Caco-2 (cell line): ENCODE measurements around the gene DCXR. TPM values are rescaled to one million over a fixed set of nuclear protein-coding genes. Genes with fewer than 3 reads are reported as not detected.

Source experiments
- BruUV-seq: library from RNA; stranded (reverse); fragments of 400-500 nt; replicated peaks from 2 replicates; lab custom pipeline; 2021; lab: Mats Ljungman, UMichigan
- CTCF ChIA-PET: fragments of 300-600 bp; sonication (Branson Sonifier 250); formaldehyde crosslinking; loops from one replicate; lab custom pipeline; 2022; ENCODE audit warnings: antibody characterized with exemption; lab: Charles Lee
- POLR2A ChIA-PET: fragments of 300-600 bp; sonication (Branson Sonifier 250); formaldehyde crosslinking; loops from one replicate; lab custom pipeline; 2022; ENCODE audit warnings: antibody characterized with exemption; lab: Charles Lee
- DNase-seq, 2 experiments: peaks; one replicate each; pipeline versions ENCODE4 v3.0.0 to v3.0.0-alpha.2; 2020 to 2022
- H3K27me3 ChIP-seq: replicated peaks from 2 replicates; pipeline ENCODE4 v1.6.0; 2011; ENCODE audit warnings: low read length; ENCODE audit not compliant: control insufficient read depth, insufficient read depth
- H3K36me3 ChIP-seq: 2 replicates; pipeline ENCODE4 v1.5.1; 2011; ENCODE audit warnings: low read length; ENCODE audit not compliant: control insufficient read depth, insufficient read depth
- H3K4me1 ChIP-seq: fragments of 250-450 bp; sonication (Bioruptor Pico); 2 replicates; pipeline ENCODE4 v1.5.1; 2020; ENCODE audit warnings: mild to moderate bottlenecking
- H3K4me3 ChIP-seq: 2 replicates; pipeline ENCODE4 v1.5.1; 2011; ENCODE audit warnings: low read depth, mild to moderate bottlenecking, control low read depth, low read length
- H3K9me3 ChIP-seq: fragments of 250-450 bp; sonication (Bioruptor Pico); 2 replicates; pipeline ENCODE4 v1.5.1; 2020; ENCODE audit warnings: mild to moderate bottlenecking, moderate library complexity
- H3K27ac Mint-ChIP-seq: one replicate; pipeline ENCODE4 v1.8.0; 2022; ENCODE audit warnings: mixed read lengths; ENCODE audit not compliant: unreplicated experiment
- H3K27me3 Mint-ChIP-seq: one replicate; pipeline ENCODE4 v1.8.0; 2022; ENCODE audit warnings: mixed read lengths; ENCODE audit not compliant: insufficient read depth, unreplicated experiment
- H3K36me3 Mint-ChIP-seq: one replicate; pipeline ENCODE4 v1.8.0; 2022; ENCODE audit warnings: mild to moderate bottlenecking, mixed read lengths; ENCODE audit not compliant: insufficient read depth, unreplicated experiment
- H3K4me1 Mint-ChIP-seq: one replicate; pipeline ENCODE4 v1.8.0; 2022; ENCODE audit warnings: low read depth, mixed read lengths; ENCODE audit not compliant: unreplicated experiment
- H3K4me3 Mint-ChIP-seq: one replicate; pipeline ENCODE4 v1.8.0; 2022; ENCODE audit warnings: mild to moderate bottlenecking, moderate library complexity, mixed read lengths; ENCODE audit not compliant: unreplicated experiment
- H3K9me3 Mint-ChIP-seq: one replicate; pipeline ENCODE4 v1.8.0; 2022; ENCODE audit warnings: mixed read lengths; ENCODE audit not compliant: unreplicated experiment
- CTCF ChIP-seq, 2 experiments: fragments of 200-600 bp in 1 of 2; IDR thresholded peaks; 1 replicate in 1 of 2; 2 replicates in 1 of 2; pipeline versions ENCODE4 v1.5.1 to v1.8.0; 2011 to 2022; ENCODE audit warnings: antibody characterized with exemption in 1 of 2, control low read depth in 1 of 2, inconsistent platforms in 1 of 2, low read depth in 1 of 2, low read length in 1 of 2, mild to moderate bottlenecking in 1 of 2, moderate library complexity in 1 of 2; ENCODE audit not compliant: insufficient read depth in 1 of 2, severe bottlenecking in 1 of 2, unreplicated experiment in 1 of 2
- intact Hi-C: fragments of 100-400 bp; cut with micrococcal nuclease; formaldehyde crosslinking; loops from one replicate; pipeline ENCODE4 v1.10.0; 2022; ENCODE audit not compliant: unreplicated experiment
- total RNA-seq: library from RNA; stranded (reverse); gene quantifications from 2 replicates; pipeline ENCODE4 v1.2.3, GENCODE V29; 2022

DCXR gene
- total RNA-seq, 1 experiment from 2014 or later, result 197 TPM

GRCh38 chr17:82035956-82036633 is 1.4 kb downstream of the DCXR start:
- H3K9me3 Mint-ChIP-seq, result peaks cover under 1% of the 10 kb centered on the region
- H3K27me3 Mint-ChIP-seq, result no peaks in the 10 kb centered on the region
- no peaks in the 10 kb centered on the region for H3K9me3 ChIP-seq
- peak overlapping the region; percentile 86 for H3K4me3 Mint-ChIP-seq
- no peak for TF ChIP-seq CTCF (IDR thresholded peaks at IDR 0.05; ENCODE audit: insufficient read depth in 1 of 2, low read depth in 1 of 2, low read length in 1 of 2, severe bottlenecking in 1 of 2, unreplicated experiment in 1 of 2)
- peak overlapping the region; percentile 55 for H3K27ac Mint-ChIP-seq
- H3K4me1 Mint-ChIP-seq, result peaks cover 5% of the 10 kb centered on the region
- no peak for DNase-seq
- no peaks in the 10 kb centered on the region for H3K27me3 ChIP-seq
- peak overlapping the region; percentile 79 for H3K4me3 ChIP-seq
- TSS peak; percentile 64 for BruUV-seq
- POLR2A ChIA-PET, result interaction anchor here (0.6 kb wide), 1 partner anchor 482 kb away, joined by 5 read pairs; no protein-coding TSS in a partner anchor
- intact Hi-C loops, result loop anchor here (2.0 kb wide), 1 partner anchor 63 kb away; the partner anchor contains the start of gene FASN
- CTCF ChIA-PET, result interaction anchor here (0.6 to 2.4 kb wide), 4 partner anchors 14 to 211 kb away, joined by 3 to 42 read pairs (median 10); partner anchors contain the start of genes CENPX, GPS1, LRRC45 and RFNG
- H3K4me1 ChIP-seq, result peaks cover 24% of the 10 kb centered on the region
- H3K36me3 Mint-ChIP-seq, result peaks cover 19% of the 10 kb centered on the region
- H3K36me3 ChIP-seq, result no peaks in the 10 kb centered on the region; the same call in 1 of the 2 replicates

DNA sequence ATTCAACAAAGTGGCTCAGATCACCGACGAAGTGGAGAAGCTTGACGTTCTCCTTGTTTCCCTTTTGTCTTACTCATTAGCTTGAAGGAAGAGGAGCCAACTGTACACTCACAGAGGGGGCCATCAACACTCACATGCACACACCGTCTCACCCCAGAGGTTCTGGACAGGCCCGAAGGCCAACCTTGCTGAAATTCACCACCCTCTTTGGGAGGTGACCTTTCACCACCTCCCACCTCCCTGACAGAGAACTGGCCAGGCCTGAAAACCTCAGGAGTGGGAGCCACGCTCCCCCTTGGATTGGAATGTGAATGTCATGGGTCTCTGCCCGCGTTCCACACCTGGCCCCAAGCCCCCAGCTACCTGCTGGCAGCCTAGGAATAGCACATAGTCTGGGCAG is 2.0 kb downstream of the DCXR start:
- TF ChIP-seq CTCF (IDR thresholded peaks at IDR 0.05; ENCODE audit: insufficient read depth in 1 of 2, low read depth in 1 of 2, low read length in 1 of 2, severe bottlenecking in 1 of 2, unreplicated experiment in 1 of 2), result no peak
- H3K9me3 Mint-ChIP-seq, result no peaks in the 10 kb centered on the region
- intact Hi-C loops, result no loop called here
- H3K36me3 Mint-ChIP-seq, result peaks cover 25% of the 10 kb centered on the region
- Histone ChIP-seq H3K27me3 (no peaks in the 10 kb centered on the region), H3K4me1 (peaks cover 24% of the 10 kb centered on the region), H3K4me3 (no peak overlapping the region), H3K36me3 (no peaks in the 10 kb centered on the region; the same call in 1 of the 2 replicates), H3K9me3 (no peaks in the 10 kb centered on the region)
- no peak overlapping the region for H3K27ac Mint-ChIP-seq
- no peaks in the 10 kb centered on the region for H3K27me3 Mint-ChIP-seq
- peaks cover 5% of the 10 kb centered on the region for H3K4me1 Mint-ChIP-seq
- DNase-seq, result no peak
- POLR2A ChIA-PET, result interaction anchor here (0.6 kb wide), 1 partner anchor 481 kb away, joined by 5 read pairs; no protein-coding TSS in a partner anchor
- BruUV-seq, result no TSS peak
- peak overlapping the region; percentile 86 for H3K4me3 Mint-ChIP-seq
- CTCF ChIA-PET, result no interaction called here

- H3K27ac Mint-ChIP-seq, result peak overlapping the region; percentile 23
- peak overlapping the region; percentile 48 for H3K4me3 Mint-ChIP-seq
- H3K4me1 Mint-ChIP-seq, result peaks cover 9% of the 10 kb centered on the region
- H3K4me3 ChIP-seq, result no peak overlapping the region
- BruUV-seq, result no TSS peak
- H3K27me3 ChIP-seq, result no peaks in the 10 kb centered on the region
- H3K27me3 Mint-ChIP-seq, result no peaks in the 10 kb centered on the region
- POLR2A ChIA-PET, result no interaction called here
- intact Hi-C loops, result no loop called here
- TF ChIP-seq CTCF (IDR thresholded peaks at IDR 0.05; ENCODE audit: insufficient read depth in 1 of 2, low read depth in 1 of 2, low read length in 1 of 2, severe bottlenecking in 1 of 2, unreplicated experiment in 1 of 2), result no peak
- H3K9me3 ChIP-seq, result no peaks in the 10 kb centered on the region
- DNase-seq, result no peak
- peaks cover 35% of the 10 kb centered on the region for H3K36me3 Mint-ChIP-seq
- peaks cover 28% of the 10 kb centered on the region for H3K4me1 ChIP-seq
- CTCF ChIA-PET, result no interaction called here
- H3K9me3 Mint-ChIP-seq, result no peaks in the 10 kb centered on the region
- no peaks in the 10 kb centered on the region; the same call in 1 of the 2 replicates for H3K36me3 ChIP-seq
Measured at GRCh38 chr17:82034371-82035011, 3.0 kb downstream of the DCXR start.
